SK-N-SH (cell line): ENCODE measurements around the gene SPATC1L. TPM values are rescaled to one million over a fixed set of nuclear protein-coding genes. Genes with fewer than 3 reads are reported as not detected.

ENCODE experiments used
- CTCF ChIA-PET: fragments of 300-600, 350-600 bp; formaldehyde crosslinking; extraction: SDS; loops from one replicate; lab custom pipeline; 2021; lab: Yijun Ruan, JAX
- POLR2A ChIA-PET: fragments of 350-600 bp; sonication (Branson Sonifier 250); formaldehyde crosslinking; extraction: SDS; loops from one replicate; lab custom pipeline; 2020; ENCODE audit warnings: antibody characterized with exemption, inconsistent platforms; lab: Yijun Ruan, JAX
- DNase-seq: peaks from one replicate; pipeline ENCODE4 v3.0.0; 2012
- H2AFZ ChIP-seq: fragments of 200-600 bp; sonication (generic); 2 replicates; pipeline ENCODE4 v1.8.1; 2016; ENCODE audit warnings: antibody characterized with exemption, mild to moderate bottlenecking, low read depth
- H3F3A ChIP-seq: fragments of 200-600 bp; sonication (generic); replicated peaks from 2 replicates; pipeline ENCODE3; 2016; ENCODE audit warnings: antibody characterized with exemption, mild to moderate bottlenecking; ENCODE audit not compliant: insufficient read depth
- H3K27ac ChIP-seq, 2 experiments: fragments of 200-500 bp in 1 of 2; fragments of 200-600 bp in 1 of 2; sonication (Bioruptor generic) in 1 of 2; sonication (generic), shearing (Covaris generic) in 1 of 2; 2 replicates each; pipeline versions ENCODE4 v1.5.1 to v1.6.1; 2014 to 2016; ENCODE audit warnings: low read depth in 2 of 2, inconsistent platforms in 1 of 2, low read length in 1 of 2, mild to moderate bottlenecking in 1 of 2, mixed read lengths in 1 of 2
- H3K27me3 ChIP-seq: fragments of 200-600 bp; sonication (generic), shearing (Covaris generic); 2 replicates; pipeline ENCODE4 v1.6.1; 2016; ENCODE audit warnings: mixed run types; ENCODE audit not compliant: insufficient read depth
- H3K36me3 ChIP-seq, 2 experiments: fragments of 200-500 bp in 1 of 2; fragments of 200-600 bp in 1 of 2; sonication (Bioruptor generic) in 1 of 2; sonication (generic) in 1 of 2; replicated peaks in 1 of 2; 2 replicates each; pipeline versions ENCODE3 to v1.5.1; 2014 to 2016; ENCODE audit warnings: low read length in 1 of 2, mild to moderate bottlenecking in 1 of 2; ENCODE audit not compliant: insufficient read depth in 2 of 2, control insufficient read depth in 1 of 2
- H3K4me1 ChIP-seq, 2 experiments: fragments of 200-500 bp in 1 of 2; fragments of 200-600 bp in 1 of 2; sonication (Bioruptor generic) in 1 of 2; sonication (generic), shearing (Covaris generic) in 1 of 2; 2 replicates each; pipeline versions ENCODE4 v1.5.1 to v1.6.1; 2014 to 2016; ENCODE audit warnings: low read depth in 1 of 2, low read length in 1 of 2, mixed run types in 1 of 2; ENCODE audit not compliant: insufficient read depth in 2 of 2, control insufficient read depth in 1 of 2
- H3K4me2 ChIP-seq: fragments of 200-600 bp; sonication (generic), shearing (Covaris generic); 2 replicates; pipeline ENCODE4 v1.6.1; 2017; ENCODE audit warnings: mixed run types
- H3K4me3 ChIP-seq, 2 experiments: fragments of 200-500 bp in 1 of 2; fragments of 200-600 bp in 1 of 2; sonication (Bioruptor generic) in 1 of 2; sonication (generic), shearing (Covaris generic) in 1 of 2; 2 replicates each; pipeline versions ENCODE4 v1.5.1 to v1.8.1; 2014 to 2016; ENCODE audit warnings: low read depth in 2 of 2, inconsistent platforms in 1 of 2, low read length in 1 of 2, mild to moderate bottlenecking in 1 of 2, mixed read lengths in 1 of 2, moderate library complexity in 1 of 2
- H3K79me2 ChIP-seq: fragments of 200-600 bp; sonication (generic); 2 replicates; pipeline ENCODE4 v1.8.1; 2017; ENCODE audit warnings: mild to moderate bottlenecking; ENCODE audit not compliant: insufficient read depth
- H3K9ac ChIP-seq: fragments of 200-600 bp; sonication (generic); 2 replicates; pipeline ENCODE4 v1.6.1; 2017; ENCODE audit warnings: mixed run types
- H3K9me2 ChIP-seq: fragments of 200-600 bp; sonication (generic); 2 replicates; pipeline ENCODE4 v1.6.1; 2017; ENCODE audit warnings: mixed run types
- H3K9me3 ChIP-seq: fragments of 200-600 bp; sonication (generic); 2 replicates; pipeline ENCODE4 v1.6.1; 2017; ENCODE audit warnings: mixed run types, mild to moderate bottlenecking, moderate library complexity
- H4K20me1 ChIP-seq: fragments of 200-600 bp; sonication (generic); 2 replicates; pipeline ENCODE4 v1.6.1; 2017; ENCODE audit warnings: mild to moderate bottlenecking, mixed run types; ENCODE audit not compliant: insufficient read depth
- FOSL2 ChIP-seq: IDR thresholded peaks from 2 replicates; pipeline ENCODE4 v1.4.0; 2012; ENCODE audit warnings: low read depth, mild to moderate bottlenecking, moderate library complexity, borderline replicate concordance
- GABPA ChIP-seq: IDR thresholded peaks from 2 replicates; pipeline ENCODE4 v1.4.0; 2012; ENCODE audit warnings: low read depth, mild to moderate bottlenecking
- GATA2 ChIP-seq: sonication (generic); formaldehyde crosslinking; IDR thresholded peaks from 2 replicates; pipeline ENCODE4 v1.5.0; 2020; ENCODE audit warnings: mild to moderate bottlenecking, missing genetic modification reagents
- NRF1 ChIP-seq: IDR thresholded peaks from 2 replicates; pipeline ENCODE4 v1.6.1; 2012; ENCODE audit warnings: low read depth, mild to moderate bottlenecking, low read length
- RAD21 ChIP-seq: IDR thresholded peaks from 2 replicates; pipeline ENCODE4 v1.6.1; 2012; ENCODE audit warnings: mild to moderate bottlenecking, low read length
- REST ChIP-seq: IDR thresholded peaks from 2 replicates; pipeline ENCODE4 v1.6.1; 2012; ENCODE audit warnings: mild to moderate bottlenecking, low read depth, low read length, moderate library complexity
- RXRA ChIP-seq: IDR thresholded peaks from 2 replicates; pipeline ENCODE4 v1.4.0; 2012; ENCODE audit warnings: low read depth, mild to moderate bottlenecking, borderline replicate concordance
- SIN3A ChIP-seq: IDR thresholded peaks from 2 replicates; pipeline ENCODE4 v1.6.1; 2012; ENCODE audit warnings: low read depth, mild to moderate bottlenecking, low read length, moderate library complexity, borderline replicate concordance
- WGBS: methylation state at CpG from one replicate; pipeline ENCODE4 v1.1.6; 2017; ENCODE audit warnings: low lambda C conversion rate; 5-methylcytosine and 5-hydroxymethylcytosine counted together
- polyA plus RNA-seq, 3 experiments: library from polyadenylated mRNA; depleted of rRNA; stranded (reverse); fragments of >200 nt; gene quantifications; 2 replicates each; pipeline ENCODE4 v1.2.3, GENCODE V29; 2012
- TF ChIP-seq, protein P1 (sequence below): IDR thresholded peaks from 2 replicates; pipeline ENCODE4 v1.4.0; 2012; ENCODE audit warnings: low read depth, borderline replicate concordance
- TF ChIP-seq, protein P2 (sequence below): IDR thresholded peaks from 2 replicates; pipeline ENCODE4; 2012

The SPATC1L gene
- polyA plus RNA-seq, 1 of the 3 experiments (the other 2 are of a cell fraction) = 8.3 TPM

DNA sequence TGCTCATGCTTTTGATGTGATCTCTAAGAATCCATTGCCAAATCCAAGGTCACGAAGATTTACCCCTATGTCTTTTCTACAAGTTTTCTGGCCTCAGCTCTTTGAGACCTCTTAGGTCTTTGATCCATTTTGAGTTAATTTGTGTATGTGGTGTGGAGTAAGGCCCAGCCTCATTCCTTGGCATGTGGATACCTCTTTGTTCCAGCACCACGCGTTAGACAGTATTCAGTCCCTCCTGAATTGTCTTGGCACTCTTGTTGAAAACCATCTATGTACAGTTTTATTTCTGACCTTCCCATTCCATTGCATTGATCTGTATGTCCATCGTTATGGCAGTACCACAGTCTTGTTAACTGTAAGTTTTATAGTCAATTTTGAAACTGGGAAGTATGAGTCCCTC, 20.9 kb downstream of the SPATC1L start:
- no peaks in the 10 kb centered on the region; the same call in 1 of the 2 replicates for H3K9me2 ChIP-seq
- CTCF ChIA-PET = interaction anchor here (0.6 to 1.3 kb wide), 3 partner anchors 17 to 1327 kb away, joined by 3 to 5 read pairs (median 3); no protein-coding TSS in a partner anchor
- H3K27me3 ChIP-seq = no peaks in the 10 kb centered on the region
- no peaks in the 10 kb centered on the region for H3K9me3 ChIP-seq
- 88% methylated on average over 4 of the region's 4 CpGs for WGBS
- H3K4me3 ChIP-seq = no peak overlapping the region
- TF ChIP-seq, protein P1, sequence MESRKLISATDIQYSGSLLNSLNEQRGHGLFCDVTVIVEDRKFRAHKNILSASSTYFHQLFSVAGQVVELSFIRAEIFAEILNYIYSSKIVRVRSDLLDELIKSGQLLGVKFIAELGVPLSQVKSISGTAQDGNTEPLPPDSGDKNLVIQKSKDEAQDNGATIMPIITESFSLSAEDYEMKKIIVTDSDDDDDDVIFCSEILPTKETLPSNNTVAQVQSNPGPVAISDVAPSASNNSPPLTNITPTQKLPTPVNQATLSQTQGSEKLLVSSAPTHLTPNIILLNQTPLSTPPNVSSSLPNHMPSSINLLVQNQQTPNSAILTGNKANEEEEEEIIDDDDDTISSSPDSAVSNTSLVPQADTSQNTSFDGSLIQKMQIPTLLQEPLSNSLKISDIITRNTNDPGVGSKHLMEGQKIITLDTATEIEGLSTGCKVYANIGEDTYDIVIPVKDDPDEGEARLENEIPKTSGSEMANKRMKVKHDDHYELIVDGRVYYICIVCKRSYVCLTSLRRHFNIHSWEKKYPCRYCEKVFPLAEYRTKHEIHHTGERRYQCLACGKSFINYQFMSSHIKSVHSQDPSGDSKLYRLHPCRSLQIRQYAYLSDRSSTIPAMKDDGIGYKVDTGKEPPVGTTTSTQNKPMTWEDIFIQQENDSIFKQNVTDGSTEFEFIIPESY = no peak
- H3K79me2 ChIP-seq = no peaks in the 10 kb centered on the region
- POLR2A ChIA-PET = no interaction called here
- H3K4me2 ChIP-seq = no peak overlapping the region
- H3K27ac ChIP-seq = no peak overlapping the region
- no peaks in the 10 kb centered on the region for H3K4me1 ChIP-seq
- DNase-seq = no peak
- no peaks in the 10 kb centered on the region for H3F3A ChIP-seq
- H3K36me3 ChIP-seq = no peaks in the 10 kb centered on the region
- H2AFZ ChIP-seq = no peak overlapping the region
- H3K9ac ChIP-seq = no peak overlapping the region
- no peaks in the 10 kb centered on the region for H4K20me1 ChIP-seq

DNA sequence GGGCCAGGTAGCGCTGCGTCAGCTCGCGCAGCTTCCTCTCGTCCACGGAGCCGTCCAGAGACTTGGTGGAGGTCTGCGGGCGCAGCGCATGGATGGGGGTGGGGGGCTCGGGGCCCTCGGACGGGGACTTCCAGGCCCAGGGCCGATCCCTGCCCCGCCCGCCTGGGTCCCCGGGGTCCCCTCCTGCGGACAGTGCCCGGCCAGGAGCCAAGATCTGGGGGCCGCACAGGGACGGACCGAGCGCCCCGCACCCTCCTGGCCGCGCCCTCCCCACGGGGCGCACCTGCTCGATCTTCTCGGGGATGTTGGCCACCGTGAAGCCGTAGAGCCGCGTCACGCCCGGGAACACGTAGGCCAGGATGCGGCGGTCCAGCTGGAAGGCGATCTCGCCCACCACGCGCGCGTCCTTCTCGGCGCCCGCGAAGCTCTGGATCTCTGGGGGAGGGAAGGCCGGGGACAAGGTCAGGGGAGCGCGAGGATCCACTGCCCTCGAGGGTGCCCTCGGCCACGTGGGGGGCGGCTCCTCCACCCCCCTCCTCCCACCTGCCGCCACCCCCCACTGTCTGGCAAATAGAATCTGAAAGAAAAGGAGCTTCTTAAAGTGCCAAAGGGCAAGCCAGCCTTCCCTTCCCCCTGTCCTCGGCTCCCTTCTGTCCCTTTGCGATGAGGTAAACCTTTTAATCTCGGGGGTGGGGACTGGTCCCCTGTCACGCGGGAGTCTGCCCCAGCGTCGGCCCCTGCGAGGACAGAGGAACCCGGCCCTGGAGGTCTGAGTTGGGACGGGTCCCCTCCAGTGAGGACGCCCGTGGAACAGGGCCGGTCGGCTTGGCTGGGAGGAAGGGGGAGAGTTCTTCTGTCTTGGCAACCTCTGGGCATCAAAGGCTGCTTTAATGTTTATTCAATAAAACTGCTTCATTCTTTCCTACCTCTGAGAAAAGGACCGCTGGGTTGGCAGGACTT, 22.3 kb downstream of the SPATC1L start:
- POLR2A ChIA-PET = no interaction called here
- no peaks in the 10 kb centered on the region for H3F3A ChIP-seq
- H3K4me3 ChIP-seq = no peak overlapping the region
- H3K27me3 ChIP-seq = no peaks in the 10 kb centered on the region
- no peak overlapping the region for H3K27ac ChIP-seq
- DNase-seq = peak; percentile 30
- H3K9me2 ChIP-seq = no peaks in the 10 kb centered on the region; the same call in 1 of the 2 replicates
- H3K36me3 ChIP-seq = no peaks in the 10 kb centered on the region
- TF ChIP-seq, protein P2, sequence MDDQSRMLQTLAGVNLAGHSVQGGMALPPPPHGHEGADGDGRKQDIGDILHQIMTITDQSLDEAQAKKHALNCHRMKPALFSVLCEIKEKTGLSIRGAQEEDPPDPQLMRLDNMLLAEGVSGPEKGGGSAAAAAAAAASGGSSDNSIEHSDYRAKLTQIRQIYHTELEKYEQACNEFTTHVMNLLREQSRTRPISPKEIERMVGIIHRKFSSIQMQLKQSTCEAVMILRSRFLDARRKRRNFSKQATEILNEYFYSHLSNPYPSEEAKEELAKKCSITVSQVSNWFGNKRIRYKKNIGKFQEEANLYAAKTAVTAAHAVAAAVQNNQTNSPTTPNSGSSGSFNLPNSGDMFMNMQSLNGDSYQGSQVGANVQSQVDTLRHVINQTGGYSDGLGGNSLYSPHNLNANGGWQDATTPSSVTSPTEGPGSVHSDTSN = no peak
- TF ChIP-seq GATA2 (CRISPR knock-in tag) (no peak), NRF1 (no peak), SIN3A (no peak), RAD21 (no peak), RXRA (no peak), REST (no peak), GABPA (no peak), FOSL2 (no peak)
- TF ChIP-seq, protein P1 = no peak
- TF ChIP-seq, all 33 proteins: peak for 0
- H4K20me1 ChIP-seq = no peaks in the 10 kb centered on the region
- WGBS = 89% methylated on average over 35 of the region's 72 CpGs
- no peaks in the 10 kb centered on the region for H3K4me1 ChIP-seq
- no peak overlapping the region for H3K4me2 ChIP-seq
- no peaks in the 10 kb centered on the region for H3K79me2 ChIP-seq
- no peak overlapping the region for H3K9ac ChIP-seq
- H3K9me3 ChIP-seq = no peaks in the 10 kb centered on the region
- H2AFZ ChIP-seq = no peak overlapping the region
- CTCF ChIA-PET = interaction anchor here (0.8 kb wide), 1 partner anchor 15 kb away, joined by 3 read pairs; no protein-coding TSS in a partner anchor
